SW 1271 (cell line): Measurements from ENCODE around the gene NFKBIE.

Experiments
- DNase-seq, 2 experiments: peaks; one replicate each; lab custom pipeline; 2025; lab: John Stamatoyannopoulos, UW

Gene NFKBIE

DNA sequence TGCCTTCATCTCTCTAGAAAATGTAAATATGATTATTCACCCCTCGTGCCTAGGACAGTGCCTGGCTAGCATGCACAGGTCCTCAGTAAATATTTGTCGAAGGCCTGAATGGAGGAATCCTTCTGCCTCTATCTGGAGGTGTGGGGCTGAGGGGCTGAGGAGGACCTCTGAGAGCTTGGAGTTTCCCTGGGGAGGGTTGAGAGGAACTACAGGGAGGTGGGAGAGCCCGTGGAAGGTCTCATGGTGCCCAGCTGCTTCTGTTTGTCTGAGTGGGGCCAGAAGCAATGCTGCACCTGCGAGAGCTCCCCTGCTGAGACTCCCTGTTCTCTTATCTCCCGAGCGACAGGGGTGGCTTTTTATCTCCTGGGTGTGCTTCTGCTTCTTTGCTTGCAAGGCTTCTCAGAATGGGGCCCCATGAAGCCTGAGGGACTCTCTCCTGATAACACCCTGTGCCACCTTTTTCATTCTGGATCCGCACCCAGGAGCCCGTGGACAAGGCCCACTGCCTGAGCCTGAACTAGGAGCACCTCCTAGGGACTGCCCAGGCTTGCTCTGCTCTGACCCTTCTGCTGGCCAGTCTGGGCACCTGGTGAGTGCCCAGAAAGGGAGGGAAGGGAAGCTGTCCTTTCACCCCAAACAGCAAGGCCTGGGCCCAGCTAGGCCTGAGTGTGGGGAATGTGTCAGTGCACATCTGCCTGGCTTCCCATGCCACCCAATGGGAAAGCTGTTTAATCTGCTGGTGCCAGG, 39.6 kb downstream of the NFKBIE start:
- DNase-seq, result no peak

DNA sequence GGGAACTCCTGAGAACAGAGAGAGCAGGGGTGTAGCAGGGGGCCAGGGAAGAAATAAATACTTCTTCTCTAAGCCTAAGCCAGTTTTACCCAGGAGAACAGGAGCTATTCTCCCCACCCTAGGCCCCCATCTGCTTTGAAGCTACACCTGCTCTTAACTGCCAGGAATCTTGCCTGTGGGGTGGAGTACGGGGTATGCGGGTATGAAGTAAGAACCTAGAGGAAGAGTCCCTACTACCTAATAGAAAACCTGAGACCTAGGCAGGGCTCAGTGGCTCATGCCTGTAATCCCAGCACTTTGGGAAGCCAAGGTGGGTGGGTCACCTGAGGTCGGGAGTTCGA, 40.4 kb downstream of the NFKBIE start:
- no peak for DNase-seq

DNA sequence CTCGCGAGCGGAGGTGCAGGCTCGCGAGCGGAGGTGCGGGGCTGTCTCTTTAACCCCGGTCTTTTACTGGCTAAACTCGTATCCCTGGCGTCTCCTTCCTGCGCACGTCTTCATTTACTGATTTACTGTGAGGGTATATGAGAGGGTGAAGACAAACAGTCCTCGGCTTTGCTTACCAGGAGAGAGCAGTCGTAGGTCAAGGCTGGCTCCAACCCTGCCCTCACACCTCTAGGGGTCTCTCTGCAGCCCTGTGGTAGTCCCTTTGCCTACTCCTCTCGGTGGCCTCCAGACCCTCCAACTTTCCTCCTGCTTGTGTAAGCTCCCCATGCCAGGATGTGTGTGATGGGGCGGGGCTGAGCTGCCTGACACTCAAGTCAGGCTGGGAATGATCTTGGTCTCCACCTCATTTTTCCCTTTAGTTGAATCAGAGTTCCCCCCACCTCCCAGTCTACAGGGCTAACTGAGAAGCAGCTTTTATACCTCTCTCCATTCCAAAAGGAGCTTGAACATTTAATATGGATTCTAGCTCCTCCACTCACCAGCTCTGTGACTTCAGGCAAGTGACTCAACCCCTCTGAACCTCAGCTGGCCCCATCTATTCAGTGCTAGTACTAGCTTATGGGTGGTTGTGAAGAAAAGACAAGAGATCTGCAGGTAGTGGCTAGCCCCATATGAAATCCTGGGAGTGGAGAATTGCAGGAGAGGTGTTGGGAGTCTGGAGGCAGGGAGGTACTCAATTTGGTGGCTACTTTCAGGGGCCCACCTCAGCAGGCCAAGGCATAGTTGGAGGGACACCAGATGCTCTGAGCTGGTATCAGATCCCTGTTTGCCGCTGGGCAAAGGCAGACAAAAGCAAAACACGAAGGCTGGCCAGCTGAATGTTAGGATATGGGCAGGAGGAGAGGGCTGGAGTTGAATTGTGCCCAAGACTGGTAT, 41.1 kb downstream of the NFKBIE start:
- DNase-seq, result peak in 1 of 2 experiments; percentile 61

DNA sequence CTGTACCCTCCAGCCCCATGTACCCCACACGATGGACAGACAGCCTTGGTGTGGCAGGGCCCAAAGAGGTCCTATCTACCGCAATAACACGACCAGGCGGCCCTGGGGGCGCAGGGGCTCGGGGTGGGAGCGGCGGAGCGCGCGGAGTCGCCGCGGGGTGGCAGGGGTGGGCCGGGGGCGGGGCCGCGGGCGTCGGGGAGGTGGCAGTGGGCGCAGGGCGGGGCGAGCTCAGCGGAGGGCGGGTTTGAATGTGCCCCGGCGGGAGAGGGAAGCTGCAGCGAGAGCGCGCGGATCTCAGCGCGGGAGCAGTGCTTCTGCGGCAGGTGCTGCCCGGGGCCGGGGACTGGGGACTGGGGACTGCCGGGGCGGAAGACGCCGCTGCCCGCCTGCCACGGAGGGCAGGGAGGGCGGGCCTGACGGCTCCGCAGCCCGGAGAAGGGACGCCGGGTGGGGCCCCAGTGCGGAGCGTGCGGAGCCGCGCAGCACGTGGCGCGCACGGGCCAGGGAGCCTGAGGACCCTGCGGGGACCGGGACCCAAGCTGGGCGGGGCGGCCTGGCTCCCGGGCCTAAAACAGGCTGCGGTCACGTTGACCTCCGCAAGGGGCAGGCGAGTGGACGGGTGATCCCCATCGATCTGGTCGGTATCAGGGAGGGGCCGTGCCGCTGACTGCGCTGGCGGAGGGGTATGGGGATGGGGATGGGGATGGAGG, 41.9 kb downstream of the NFKBIE start, which contains the start of gene SLC29A1:
SLC29A1 (plus strand) TSS at position 277 of the 710 bp plus-strand sequence. CDS start 3,719 bp downstream, outside the sequence.
- peak; percentile 27 to 70 for DNase-seq

DNA sequence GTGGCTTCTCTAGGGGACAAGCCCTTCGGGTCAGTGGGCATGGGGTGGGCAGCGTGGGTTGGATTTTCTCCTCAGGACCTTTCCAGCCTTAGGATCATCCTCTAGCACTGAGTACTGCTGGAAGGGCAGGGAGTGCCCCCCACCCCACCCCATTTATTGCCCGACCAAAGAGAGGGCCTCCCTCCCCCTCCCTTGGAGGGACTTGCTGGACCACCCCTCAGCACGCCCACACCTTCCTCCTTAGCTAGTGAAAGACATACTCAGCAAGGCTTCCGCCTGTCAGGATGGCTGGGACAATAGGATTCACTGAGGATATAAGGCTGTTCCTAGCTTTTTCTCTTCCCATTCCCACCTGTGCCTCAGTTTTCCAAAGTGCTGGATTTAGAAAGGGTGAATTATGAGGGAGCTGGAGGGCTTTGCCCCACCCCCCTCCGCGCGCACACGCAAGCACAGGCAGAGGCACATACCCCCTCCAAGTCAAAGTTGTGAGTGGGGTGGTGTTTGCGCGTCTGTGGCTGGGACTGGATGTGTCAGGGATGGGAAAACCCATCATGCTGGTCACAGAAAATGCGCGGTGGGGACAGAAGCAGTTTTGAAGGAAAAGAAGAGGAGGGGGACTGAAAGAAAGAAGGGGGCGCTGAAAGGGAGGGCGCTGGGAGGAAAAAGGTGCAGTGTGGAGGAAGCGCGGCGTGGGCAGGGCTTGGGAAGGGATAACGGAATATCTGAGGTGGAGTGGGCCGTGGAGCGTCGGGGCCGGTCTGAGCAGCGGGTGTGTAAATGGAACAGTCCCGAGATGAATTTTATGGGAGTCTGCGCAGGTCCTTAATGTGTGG, 42.6 kb downstream of the NFKBIE start:
- peak in 1 of 2 experiments; percentile 70 for DNase-seq

DNA sequence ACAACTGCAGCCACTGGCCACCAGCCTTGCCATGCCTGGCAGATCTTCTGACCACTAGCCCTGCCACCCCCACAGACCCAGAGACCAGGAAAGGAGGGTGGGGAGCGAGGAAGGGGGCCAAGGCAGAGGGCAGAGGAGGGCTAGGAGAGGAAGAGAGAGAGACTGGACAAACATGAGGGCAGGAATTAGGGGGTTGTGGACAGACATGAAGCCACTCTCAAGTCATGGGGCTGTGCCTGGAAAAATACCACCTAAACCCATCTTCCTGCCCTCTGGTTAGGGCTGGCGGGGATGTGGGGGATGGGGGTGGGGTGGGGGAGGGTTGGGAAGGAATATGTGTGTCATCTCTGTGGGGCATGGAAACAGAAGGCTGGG, 43.4 kb downstream of the NFKBIE start:
- DNase-seq, result no peak

DNA sequence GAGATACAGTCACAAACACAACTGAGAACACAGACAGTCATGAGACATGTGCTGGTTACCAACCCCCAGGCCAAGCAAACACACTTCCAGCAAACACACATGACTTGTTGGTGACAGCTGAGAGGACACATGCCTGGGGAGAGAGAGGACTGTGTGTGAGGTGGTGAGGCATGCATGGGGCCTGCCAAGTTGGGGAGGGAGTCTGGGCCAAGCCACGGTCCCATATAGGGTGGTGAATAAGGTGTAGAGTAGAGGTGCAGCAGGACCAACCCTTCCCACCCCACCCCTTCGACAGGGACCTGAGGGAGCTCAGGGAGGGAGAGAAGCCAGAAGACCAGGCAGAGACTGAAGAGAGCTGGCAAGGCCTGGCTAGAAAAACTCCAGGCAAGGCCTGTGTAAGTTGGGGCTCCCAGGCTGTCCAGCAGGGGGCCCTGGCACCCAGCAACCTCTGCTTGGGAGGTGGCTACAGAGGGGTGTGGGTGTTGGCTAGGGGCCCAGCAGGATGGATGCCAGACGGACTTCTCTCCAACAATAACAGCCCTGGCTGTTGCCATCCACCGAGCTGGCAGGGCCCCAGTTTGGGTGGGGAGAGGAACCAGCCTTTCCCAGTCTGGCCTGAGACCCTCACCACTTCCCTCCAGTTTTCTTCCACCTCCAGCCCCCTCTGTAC, 43.9 kb downstream of the NFKBIE start:
- DNase-seq, result peak; percentile 48 to 84

DNA sequence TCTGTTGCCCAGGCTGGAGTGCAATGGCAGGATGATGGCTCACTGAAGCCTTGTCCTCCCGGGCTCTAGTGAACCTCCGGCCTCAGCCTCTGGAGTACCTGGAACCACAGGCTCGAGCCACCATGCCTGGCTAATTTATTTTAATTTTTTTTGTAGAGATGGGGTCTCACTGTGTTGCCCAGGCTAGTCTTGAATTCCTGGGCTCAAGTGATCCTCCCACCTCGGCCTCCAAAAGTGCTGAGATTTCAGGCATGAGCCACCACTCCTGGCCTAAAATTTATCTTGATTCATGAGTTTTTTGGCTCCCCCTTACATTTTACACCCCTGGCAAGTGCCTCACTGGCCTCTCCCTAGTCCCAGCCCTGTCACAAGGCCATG, 44.4 kb downstream of the NFKBIE start:
- no peak for DNase-seq

DNA sequence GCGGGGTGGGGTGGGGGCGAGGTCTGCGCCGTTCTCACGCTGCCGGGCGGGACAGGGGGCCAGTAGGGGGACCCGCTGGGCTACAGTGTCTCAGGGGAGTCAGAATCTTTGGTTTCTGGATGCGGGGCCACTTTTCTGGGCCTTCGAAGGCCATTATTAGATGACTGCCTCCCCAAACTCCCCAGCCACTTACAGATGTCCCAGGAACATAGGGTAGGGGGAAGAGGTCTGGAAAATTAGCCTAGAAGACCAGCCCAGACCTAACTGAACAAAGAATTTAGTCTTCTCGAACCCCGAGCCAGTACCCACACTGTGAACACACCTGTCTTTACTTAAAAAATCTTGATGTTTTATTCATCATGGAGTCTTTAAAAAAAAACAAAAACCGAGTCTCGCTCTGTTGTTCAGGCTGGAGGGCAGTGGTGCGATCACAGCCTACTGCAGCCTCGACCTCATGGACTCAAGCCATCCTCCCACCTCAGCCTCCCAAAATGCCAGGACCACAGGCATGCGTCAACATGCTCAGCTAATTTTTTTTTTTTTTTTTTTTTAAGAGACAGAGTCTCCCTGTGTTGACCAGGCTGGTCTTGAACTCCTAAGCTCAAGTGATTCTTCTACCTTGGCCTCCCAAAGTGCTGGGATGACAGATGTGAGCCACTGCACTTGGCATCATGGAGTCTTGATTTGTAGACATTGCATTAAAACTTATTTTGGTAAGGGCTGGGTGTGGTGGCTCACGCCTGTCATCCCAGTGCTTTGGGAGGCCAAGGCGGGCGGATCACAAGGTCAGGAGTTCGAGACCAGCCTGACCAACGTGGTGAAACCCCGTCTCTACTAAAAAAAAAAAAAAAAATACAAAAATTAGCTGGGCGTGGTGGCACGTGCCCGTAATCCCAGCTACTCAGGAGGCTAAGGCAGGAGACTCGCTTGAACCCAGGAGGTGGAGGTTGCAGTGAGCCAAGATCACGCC, 45.3 kb downstream of the NFKBIE start:
- DNase-seq, result no peak

DNA sequence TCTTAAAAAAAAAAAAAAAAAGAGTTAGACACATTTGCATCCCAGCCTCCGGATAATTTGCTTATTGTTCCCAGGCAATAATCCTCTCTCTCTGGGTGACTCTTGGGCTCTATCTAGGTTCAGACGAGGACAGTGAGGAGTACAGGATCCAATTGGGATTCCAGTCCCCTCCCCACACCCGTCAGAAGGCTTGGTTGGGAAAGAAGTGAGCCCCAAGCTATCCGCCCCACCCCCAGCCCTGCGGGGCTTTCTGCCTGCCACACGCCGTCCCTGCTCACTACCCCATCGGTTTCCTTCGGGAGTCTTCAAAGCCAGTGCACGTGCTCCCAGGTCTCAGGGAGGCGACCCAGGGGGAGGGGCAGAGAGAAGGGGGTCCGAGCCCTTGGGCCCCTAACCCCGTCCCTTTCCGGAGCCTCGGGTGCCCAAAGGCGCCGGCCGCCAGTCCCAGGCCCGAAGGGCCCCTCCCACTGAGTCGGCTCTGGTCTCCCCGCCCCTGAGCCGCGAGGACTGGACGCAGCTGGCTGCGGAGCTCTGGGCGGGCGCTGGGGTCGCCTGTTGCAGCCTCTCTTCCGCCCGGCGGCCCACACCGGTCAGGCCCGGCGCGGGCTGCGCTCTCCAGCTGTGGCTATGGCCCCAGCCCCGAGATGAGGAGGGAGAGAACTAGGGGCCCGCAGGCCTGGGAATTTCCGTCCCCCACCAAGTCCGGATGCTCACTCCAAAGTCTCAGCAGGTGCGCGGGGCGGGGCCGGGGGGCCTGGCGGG, 46.1 kb downstream of the NFKBIE start:
- DNase-seq, result peak; percentile 26 to 70

DNA sequence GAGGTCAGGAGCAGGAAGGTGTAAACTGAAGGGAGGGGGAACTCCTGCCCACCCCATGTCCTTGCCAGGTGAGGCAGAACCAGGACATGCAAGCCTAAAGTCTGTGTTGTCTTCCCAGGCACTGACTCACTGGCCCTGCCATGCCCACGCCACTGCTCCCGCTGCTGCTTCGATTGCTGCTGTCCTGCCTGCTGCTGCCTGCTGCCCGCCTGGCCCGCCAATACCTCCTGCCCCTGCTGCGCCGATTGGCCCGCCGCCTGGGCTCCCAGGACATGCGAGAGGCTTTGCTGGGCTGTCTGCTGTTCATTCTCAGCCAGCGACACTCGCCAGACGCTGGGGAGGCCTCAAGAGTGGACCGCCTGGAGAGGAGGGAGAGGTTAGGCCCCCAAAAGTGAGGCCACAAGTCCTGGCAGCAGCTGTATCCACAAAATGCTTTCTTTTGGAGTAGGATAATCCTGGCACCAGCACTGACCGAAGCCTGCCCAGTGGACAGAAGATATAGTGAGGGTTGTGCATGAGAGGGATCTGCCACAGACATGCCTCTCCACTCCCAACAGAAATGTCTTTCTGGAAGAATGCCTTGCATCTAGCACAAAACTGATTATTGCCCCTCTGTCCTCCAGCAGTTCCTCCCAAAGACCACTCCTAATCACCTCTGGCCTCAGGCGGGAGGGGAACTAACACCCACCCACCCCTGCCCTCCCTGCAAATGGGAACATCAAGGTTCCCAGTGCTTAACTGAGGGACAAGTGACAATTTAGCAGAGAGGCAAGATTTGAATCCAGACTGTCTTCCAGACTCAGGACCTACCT, 47.8 kb downstream of the NFKBIE start:
- DNase-seq, result no peak

DNA sequence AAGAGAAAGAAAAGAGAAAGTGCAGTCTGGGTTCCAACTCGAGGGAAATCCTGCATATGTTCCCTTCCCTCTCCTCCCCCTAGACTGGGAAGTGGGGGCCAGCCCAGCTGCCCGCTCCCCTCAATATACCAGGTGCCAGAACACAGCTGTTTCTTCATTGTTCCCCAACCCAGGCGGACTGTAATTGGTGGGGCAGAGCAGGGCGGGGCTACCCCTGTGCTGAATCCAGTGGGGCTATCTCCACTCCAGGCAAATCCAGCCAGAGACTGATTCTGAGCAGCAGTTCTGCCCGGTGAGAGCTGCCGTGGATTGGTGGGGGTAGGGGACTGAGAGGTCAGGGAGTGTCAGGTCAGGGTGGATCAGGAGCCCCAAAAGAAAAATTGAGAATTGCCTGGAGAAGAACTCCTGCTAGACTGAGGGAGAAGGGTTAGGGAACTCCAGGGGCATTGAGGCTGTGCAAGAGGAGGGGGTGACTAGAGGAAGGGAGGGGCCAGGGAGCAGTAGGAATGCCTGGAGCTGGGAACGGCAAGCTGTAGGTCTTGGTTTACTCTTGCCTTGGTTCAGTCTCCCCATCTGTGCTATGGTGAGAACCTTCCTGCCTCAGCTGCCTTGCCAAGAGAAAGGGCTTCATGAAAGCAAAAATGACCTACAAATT, 48.5 kb downstream of the NFKBIE start, which contains the start of gene MYMX:
MYMX (plus strand) TSS at position 250 of the 655 bp plus-strand sequence. CDS start 546 bp downstream, outside the sequence.
- DNase-seq, result no peak

DNA sequence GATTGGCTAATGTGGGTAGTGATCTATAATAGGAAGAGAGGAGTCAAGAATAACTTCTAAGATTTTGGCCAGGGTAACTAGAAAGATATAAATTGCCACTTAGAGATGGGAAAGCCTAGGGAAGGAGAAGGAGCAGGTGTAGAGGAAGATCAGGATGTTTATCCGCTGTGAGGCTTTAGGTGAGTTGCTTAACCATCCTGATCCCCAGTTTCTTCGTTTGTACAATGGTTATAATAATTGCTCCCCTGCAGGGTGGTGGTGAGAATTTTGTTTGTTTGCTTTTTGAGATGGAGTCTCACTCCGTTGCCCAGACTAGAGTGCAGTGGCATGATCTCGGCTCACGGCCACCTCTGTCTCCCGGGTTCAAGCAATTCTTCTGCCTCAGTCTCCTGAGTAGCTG, 51.0 kb downstream of the NFKBIE start:
- DNase-seq, result no peak

DNA sequence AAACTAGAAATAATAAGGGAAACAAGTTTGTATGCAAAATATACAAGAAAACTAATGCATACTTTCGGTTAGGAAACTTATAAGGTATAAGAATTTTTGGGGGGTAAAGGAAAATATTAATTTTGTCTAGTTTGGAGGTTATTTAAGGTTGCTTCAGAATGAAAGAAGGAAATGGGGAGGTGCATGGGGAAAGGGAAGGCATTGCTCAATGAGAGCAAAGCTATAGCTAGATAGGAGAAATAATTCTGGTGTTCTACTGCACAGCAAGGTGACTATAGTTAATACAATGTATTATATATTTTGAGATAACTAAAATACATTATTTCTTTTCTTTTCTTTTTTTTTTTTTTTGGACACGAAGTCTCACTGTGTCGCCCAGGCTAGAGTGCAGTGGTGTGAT, 54.1 kb downstream of the NFKBIE start:
- DNase-seq, result no peak
